ENCODE results near the gene MNAT1. TPM values are rescaled to one million over a fixed set of nuclear protein-coding genes. Genes with fewer than 3 reads are reported as not detected.
A peak's percentile ranks its signal among the peaks of the same experiment; 100 is the strongest.
"Not testable (repeated sequence)": the region's sequence is repeated elsewhere in the genome, so short reads cannot be mapped to it uniquely, and the experiment has no call there.

Gene MNAT1
- total RNA-seq, 1 donor from 2014 or later: 54.1 TPM

- DNase-seq (ENCODE audit: low spot score, unreplicated experiment): peak; percentile 70
- H3K9me3 Mint-ChIP-seq (ENCODE audit: low read depth): no peaks in the 10 kb centered on the region
- peak within 1 kb of the TSS; percentile 99 for H3K27ac Mint-ChIP-seq
- peak within 1 kb of the TSS; percentile 96 for H3K4me3 Mint-ChIP-seq (ENCODE audit: low read depth)
- peaks cover 18% of the 10 kb centered on the region for H3K4me1 Mint-ChIP-seq (ENCODE audit: low read depth)
- TF ChIP-seq CTCF (IDR thresholded peaks at IDR 0.05; ENCODE audit: unreplicated experiment): no peak
- H3K27me3 Mint-ChIP-seq: no peaks in the 10 kb centered on the region
- H3K36me3 Mint-ChIP-seq (ENCODE audit: insufficient read depth): peaks cover 7% of the 10 kb centered on the region
Observed at GRCh38 chr14:60723907-60724618, 10.5 kb upstream of the MNAT1 start, which contains the start of gene SIX4. Gene SIX4 (minus strand): TSS chr14:60724351. CDS start chr14:60724074, 277 bp downstream.

- not testable (repeated sequence) for H3K9me3 Mint-ChIP-seq (ENCODE audit: low read depth); DNase-seq (ENCODE audit: low spot score, unreplicated experiment); H3K4me3 Mint-ChIP-seq (ENCODE audit: low read depth); H3K27ac Mint-ChIP-seq; H3K36me3 Mint-ChIP-seq (ENCODE audit: insufficient read depth)
- Mint-ChIP-seq H3K4me1 (ENCODE audit: low read depth) (peaks cover 15% of the 10 kb centered on the region), H3K27me3 (peaks cover 14% of the 10 kb centered on the region)
Observed at GRCh38 chr14:60731291-60731690, 3.3 kb upstream of the MNAT1 start.

- H3K27me3 Mint-ChIP-seq: peaks cover 14% of the 10 kb centered on the region
- H3K4me3 Mint-ChIP-seq (ENCODE audit: low read depth): no peak overlapping the region
- H3K9me3 Mint-ChIP-seq (ENCODE audit: low read depth): peaks cover 4% of the 10 kb centered on the region
- no peak for DNase-seq (ENCODE audit: low spot score, unreplicated experiment)
- H3K36me3 Mint-ChIP-seq (ENCODE audit: insufficient read depth): peaks cover 2% of the 10 kb centered on the region
- H3K4me1 Mint-ChIP-seq (ENCODE audit: low read depth): peaks cover 18% of the 10 kb centered on the region
- no peak for TF ChIP-seq CTCF (IDR thresholded peaks at IDR 0.05; ENCODE audit: unreplicated experiment)
- no peak overlapping the region for H3K27ac Mint-ChIP-seq
Observed at GRCh38 chr14:60732840-60733483, 1.6 kb upstream of the MNAT1 start.

- H3K27ac Mint-ChIP-seq: peak overlapping the region; percentile 99
- no peak for DNase-seq (ENCODE audit: low spot score, unreplicated experiment)
- H3K4me3 Mint-ChIP-seq (ENCODE audit: low read depth): peak overlapping the region; percentile 100
- H3K27me3 Mint-ChIP-seq: peaks cover 14% of the 10 kb centered on the region
- H3K36me3 Mint-ChIP-seq (ENCODE audit: insufficient read depth): peaks cover 2% of the 10 kb centered on the region
- H3K4me1 Mint-ChIP-seq (ENCODE audit: low read depth): peaks cover 18% of the 10 kb centered on the region
- no peak for TF ChIP-seq CTCF (IDR thresholded peaks at IDR 0.05; ENCODE audit: unreplicated experiment)
- peaks cover 4% of the 10 kb centered on the region for H3K9me3 Mint-ChIP-seq (ENCODE audit: low read depth)
Observed at GRCh38 chr14:60735416-60735815, 855 bp downstream of the MNAT1 start.

GRCh38 chr14:60736494-60736893 lies 1.9 kb downstream of the MNAT1 start:
- no peak for DNase-seq (ENCODE audit: low spot score, unreplicated experiment)
- TF ChIP-seq CTCF (IDR thresholded peaks at IDR 0.05; ENCODE audit: unreplicated experiment): no peak
- H3K4me3 Mint-ChIP-seq (ENCODE audit: low read depth): peak overlapping the region; percentile 100
- H3K4me1 Mint-ChIP-seq (ENCODE audit: low read depth): peaks cover 18% of the 10 kb centered on the region
- H3K27me3 Mint-ChIP-seq: peaks cover 11% of the 10 kb centered on the region
- peak overlapping the region; percentile 81 for H3K27ac Mint-ChIP-seq
- H3K36me3 Mint-ChIP-seq (ENCODE audit: insufficient read depth): peaks cover 3% of the 10 kb centered on the region
- H3K9me3 Mint-ChIP-seq (ENCODE audit: low read depth): no peaks in the 10 kb centered on the region

Data from progenitor cell of endocrine pancreas (in vitro differentiated cells).